ENCODE measurements around the gene LRRC37A2. TPM values are rescaled to one million over a fixed set of nuclear protein-coding genes. Genes with fewer than 3 reads are reported as not detected.
"Not testable (repeated sequence)": the region's sequence is repeated elsewhere in the genome, so short reads cannot be mapped to it uniquely, and the experiment has no call there.

The LRRC37A2 gene
- total RNA-seq, 1 experiment from 2014 or later: 8.3 TPM

DNA sequence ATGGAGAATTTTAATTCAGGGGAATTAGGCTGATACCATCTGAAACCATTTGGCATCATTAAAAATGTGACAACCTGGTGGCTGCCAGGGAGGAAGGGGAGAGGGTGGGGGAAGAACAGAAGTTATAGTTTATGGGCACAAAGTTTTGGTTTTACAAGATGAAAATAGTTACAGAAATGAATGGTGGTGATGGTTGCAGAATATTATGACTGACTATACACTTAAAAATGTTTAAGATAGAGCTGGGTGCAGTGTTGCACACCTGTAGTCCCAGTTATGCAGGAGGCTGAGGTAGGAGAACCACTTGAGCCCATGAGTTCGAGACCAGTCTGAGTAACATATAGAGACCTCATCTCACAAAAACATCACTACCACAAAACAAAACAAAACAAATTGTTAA lies 54.7 kb downstream of the LRRC37A2 start:
- H4K20me1 ChIP-seq (ENCODE audit: low read length); H3K4me2 ChIP-seq (ENCODE audit: low read length); ATAC-seq; H3K9me2 ChIP-seq (replicated peaks; ENCODE audit: low read length); H3F3A ChIP-seq (ENCODE audit: low read length, unreplicated experiment); H3K4me1 ChIP-seq (ENCODE audit: insufficient read depth, low read length); H3K27me3 ChIP-seq (ENCODE audit: low read length); CTCF ChIA-PET; H2AFZ ChIP-seq (ENCODE audit: low read length); H3K4me3 ChIP-seq (ENCODE audit: low read length); POLR2A ChIA-PET (ENCODE audit: unreplicated experiment); H3K9me3 ChIP-seq (ENCODE audit: low read length); H3K36me3 ChIP-seq (ENCODE audit: low read depth, low read length); H3K9ac ChIP-seq (ENCODE audit: low read length); H3K27ac ChIP-seq (ENCODE audit: low read length); BruUV-seq (replicated peaks); DNase-seq; H3K79me2 ChIP-seq (ENCODE audit: low read length); intact Hi-C loops (cut with micrococcal nuclease): not testable (repeated sequence)

DNA sequence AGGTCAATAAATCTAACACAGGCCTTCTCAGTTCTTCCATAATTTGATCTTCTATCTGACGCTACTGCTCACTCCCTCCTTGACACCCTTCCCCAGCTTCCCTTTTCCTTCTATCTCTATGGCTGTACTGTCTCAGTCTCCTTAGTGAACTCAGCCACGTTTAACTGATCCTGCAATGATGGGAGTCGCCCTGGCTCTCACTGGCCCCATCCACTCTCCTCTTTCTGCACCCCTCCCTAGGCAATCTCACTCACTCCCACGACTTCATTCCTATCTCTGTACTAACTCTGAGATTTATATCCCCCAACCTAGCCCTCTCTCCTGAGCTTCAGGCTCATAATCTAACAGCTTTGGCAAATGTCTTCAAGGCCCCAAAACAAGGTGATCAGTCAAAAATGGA lies 59.5 kb downstream of the LRRC37A2 start:
- H2AFZ ChIP-seq (ENCODE audit: low read length); H3K36me3 ChIP-seq (ENCODE audit: low read depth, low read length); H3K4me3 ChIP-seq (ENCODE audit: low read length); H3K27me3 ChIP-seq (ENCODE audit: low read length); H3K9me3 ChIP-seq (ENCODE audit: low read length); POLR2A ChIA-PET (ENCODE audit: unreplicated experiment); H3F3A ChIP-seq (ENCODE audit: low read length, unreplicated experiment); DNase-seq; H3K79me2 ChIP-seq (ENCODE audit: low read length); H4K20me1 ChIP-seq (ENCODE audit: low read length); ATAC-seq; H3K9ac ChIP-seq (ENCODE audit: low read length); H3K9me2 ChIP-seq (replicated peaks; ENCODE audit: low read length); H3K27ac ChIP-seq (ENCODE audit: low read length); CTCF ChIA-PET; H3K4me2 ChIP-seq (ENCODE audit: low read length); H3K4me1 ChIP-seq (ENCODE audit: insufficient read depth, low read length); BruUV-seq (replicated peaks); intact Hi-C loops (cut with micrococcal nuclease): not testable (repeated sequence)

DNA sequence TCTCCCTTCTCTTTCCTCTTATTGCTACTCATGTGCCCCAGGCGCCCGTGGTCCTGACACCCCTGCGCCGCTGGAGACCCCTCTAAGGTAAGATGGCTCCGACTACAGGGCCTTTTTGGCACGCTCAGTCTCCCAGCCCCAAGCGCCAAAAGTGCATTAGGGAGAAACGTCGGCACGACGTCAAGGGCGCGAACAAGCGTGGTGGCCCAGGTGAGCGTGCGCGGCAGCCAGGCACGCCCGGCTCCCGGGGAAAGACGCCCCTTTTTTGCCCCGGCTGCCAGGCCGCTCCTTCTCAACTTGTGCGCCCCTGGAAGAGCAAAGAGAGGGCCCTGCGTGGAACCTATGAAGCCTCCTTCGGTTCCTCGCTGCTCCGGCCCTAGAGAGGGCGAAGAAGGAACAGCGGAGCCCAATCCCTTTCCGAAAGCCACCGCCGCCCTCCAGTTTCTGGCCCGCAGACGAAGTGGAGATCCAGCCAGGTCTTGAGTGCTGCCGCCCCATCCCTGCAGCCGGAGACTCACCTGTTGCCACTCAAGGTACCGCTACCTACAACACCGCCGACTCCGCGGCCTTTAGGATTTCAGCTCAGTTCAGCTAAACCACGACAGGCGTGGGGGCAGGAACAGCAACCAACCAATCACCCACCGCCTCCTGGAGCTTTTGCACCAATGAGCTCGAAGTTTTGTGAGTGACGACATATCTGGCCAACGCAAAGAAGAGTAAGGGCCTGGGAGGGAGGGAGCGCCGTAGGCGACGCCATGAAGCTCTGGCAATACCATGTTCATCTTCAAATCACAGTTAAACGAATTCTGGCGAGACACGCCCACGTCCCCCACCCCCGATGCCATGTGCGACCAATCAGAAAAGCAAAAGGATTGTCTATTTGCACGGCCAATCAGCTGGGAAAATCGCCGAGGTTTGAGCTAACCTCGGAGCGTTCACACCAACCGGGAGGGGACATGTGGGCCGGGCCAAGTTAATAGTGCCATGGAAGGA lies 67.1 kb downstream of the LRRC37A2 start, which contains the start of gene ARL17A:
ARL17A (minus strand) TSS at position 609 of the 993 bp plus-strand sequence. CDS start 3,369 bp downstream, outside the sequence.
- Histone ChIP-seq H2AFZ (ENCODE audit: low read length) (0 out of 2 replicates have a peak within 1 kb of the TSS, but pooled peaks have one; percentile 48), H3K4me2 (ENCODE audit: low read length) (0 out of 2 replicates have a peak within 1 kb of the TSS, but pooled peaks have one; percentile 46)
- intact Hi-C loops (cut with micrococcal nuclease); H3K36me3 ChIP-seq (ENCODE audit: low read depth, low read length); H3F3A ChIP-seq (ENCODE audit: low read length, unreplicated experiment); POLR2A ChIA-PET (ENCODE audit: unreplicated experiment); H3K4me1 ChIP-seq (ENCODE audit: insufficient read depth, low read length); H3K79me2 ChIP-seq (ENCODE audit: low read length); H3K4me3 ChIP-seq (ENCODE audit: low read length); H3K27ac ChIP-seq (ENCODE audit: low read length); H3K9ac ChIP-seq (ENCODE audit: low read length); H4K20me1 ChIP-seq (ENCODE audit: low read length); CTCF ChIA-PET; H3K9me3 ChIP-seq (ENCODE audit: low read length); H3K9me2 ChIP-seq (replicated peaks; ENCODE audit: low read length); DNase-seq; H3K27me3 ChIP-seq (ENCODE audit: low read length): not testable (repeated sequence)
- BruUV-seq (replicated peaks): TSS peak; percentile 76
- peak; percentile 82 for ATAC-seq

DNA sequence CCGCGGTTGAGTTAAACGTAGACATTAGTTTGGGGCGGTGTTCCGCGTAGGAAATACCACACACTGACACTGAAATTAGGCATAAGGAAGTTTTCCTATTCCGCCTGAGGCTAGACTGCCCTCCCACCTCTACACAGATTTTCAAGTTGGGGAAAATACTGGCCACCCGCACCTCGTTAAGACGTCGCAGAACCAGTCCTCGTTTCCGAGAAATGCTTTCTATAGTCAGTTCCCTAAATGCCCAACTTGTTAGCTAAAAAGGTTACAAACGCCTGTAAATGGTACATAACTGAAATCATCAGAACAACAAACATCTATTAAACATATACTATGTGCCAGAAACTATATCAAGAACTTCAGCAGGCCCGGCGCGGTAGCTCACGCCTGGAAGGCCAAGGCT lies 67.8 kb downstream of the LRRC37A2 start:
- H3K27me3 ChIP-seq (ENCODE audit: low read length); H3F3A ChIP-seq (ENCODE audit: low read length, unreplicated experiment); CTCF ChIA-PET; POLR2A ChIA-PET (ENCODE audit: unreplicated experiment); H3K9me2 ChIP-seq (replicated peaks; ENCODE audit: low read length); H3K27ac ChIP-seq (ENCODE audit: low read length); H3K79me2 ChIP-seq (ENCODE audit: low read length); intact Hi-C loops (cut with micrococcal nuclease); DNase-seq; H3K9me3 ChIP-seq (ENCODE audit: low read length); H3K4me3 ChIP-seq (ENCODE audit: low read length); H4K20me1 ChIP-seq (ENCODE audit: low read length); H3K36me3 ChIP-seq (ENCODE audit: low read depth, low read length); H3K9ac ChIP-seq (ENCODE audit: low read length); ATAC-seq; H3K4me1 ChIP-seq (ENCODE audit: insufficient read depth, low read length): not testable (repeated sequence)
- Histone ChIP-seq H3K4me2 (ENCODE audit: low read length) (0 out of 2 replicates have a peak overlapping the region, but pooled peaks have one; percentile 46), H2AFZ (ENCODE audit: low read length) (0 out of 2 replicates have a peak overlapping the region, but pooled peaks have one; percentile 48)
- BruUV-seq (replicated peaks): TSS peak; percentile 86

DNA sequence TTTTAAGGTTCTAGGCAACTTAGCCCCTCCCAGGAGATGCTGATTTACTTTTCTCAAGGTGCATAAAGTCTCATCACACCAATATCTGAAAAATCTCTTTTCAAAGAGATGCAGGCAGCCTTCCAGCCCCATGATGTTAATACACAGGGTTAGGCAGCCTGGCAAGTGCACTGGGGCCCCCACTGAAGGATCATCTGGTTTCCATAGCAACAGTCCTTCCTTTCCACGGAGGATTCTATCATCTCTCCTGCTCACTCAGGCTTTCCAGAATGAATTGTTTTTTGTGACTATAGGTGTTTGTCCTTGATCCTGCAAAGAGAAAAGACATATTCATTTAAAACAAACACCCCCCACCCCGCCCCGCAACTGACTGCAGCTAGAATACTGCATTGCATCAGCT lies 73.2 kb downstream of the LRRC37A2 start:
- H3K36me3 ChIP-seq (ENCODE audit: low read depth, low read length); intact Hi-C loops (cut with micrococcal nuclease); H3K27ac ChIP-seq (ENCODE audit: low read length); H3K4me2 ChIP-seq (ENCODE audit: low read length); H3K4me1 ChIP-seq (ENCODE audit: insufficient read depth, low read length); H4K20me1 ChIP-seq (ENCODE audit: low read length); H3K9me3 ChIP-seq (ENCODE audit: low read length); H3K9me2 ChIP-seq (replicated peaks; ENCODE audit: low read length); POLR2A ChIA-PET (ENCODE audit: unreplicated experiment); CTCF ChIA-PET; H2AFZ ChIP-seq (ENCODE audit: low read length); H3K9ac ChIP-seq (ENCODE audit: low read length); BruUV-seq (replicated peaks); H3K79me2 ChIP-seq (ENCODE audit: low read length); H3K4me3 ChIP-seq (ENCODE audit: low read length); DNase-seq; H3F3A ChIP-seq (ENCODE audit: low read length, unreplicated experiment); H3K27me3 ChIP-seq (ENCODE audit: low read length); ATAC-seq: not testable (repeated sequence)

DNA sequence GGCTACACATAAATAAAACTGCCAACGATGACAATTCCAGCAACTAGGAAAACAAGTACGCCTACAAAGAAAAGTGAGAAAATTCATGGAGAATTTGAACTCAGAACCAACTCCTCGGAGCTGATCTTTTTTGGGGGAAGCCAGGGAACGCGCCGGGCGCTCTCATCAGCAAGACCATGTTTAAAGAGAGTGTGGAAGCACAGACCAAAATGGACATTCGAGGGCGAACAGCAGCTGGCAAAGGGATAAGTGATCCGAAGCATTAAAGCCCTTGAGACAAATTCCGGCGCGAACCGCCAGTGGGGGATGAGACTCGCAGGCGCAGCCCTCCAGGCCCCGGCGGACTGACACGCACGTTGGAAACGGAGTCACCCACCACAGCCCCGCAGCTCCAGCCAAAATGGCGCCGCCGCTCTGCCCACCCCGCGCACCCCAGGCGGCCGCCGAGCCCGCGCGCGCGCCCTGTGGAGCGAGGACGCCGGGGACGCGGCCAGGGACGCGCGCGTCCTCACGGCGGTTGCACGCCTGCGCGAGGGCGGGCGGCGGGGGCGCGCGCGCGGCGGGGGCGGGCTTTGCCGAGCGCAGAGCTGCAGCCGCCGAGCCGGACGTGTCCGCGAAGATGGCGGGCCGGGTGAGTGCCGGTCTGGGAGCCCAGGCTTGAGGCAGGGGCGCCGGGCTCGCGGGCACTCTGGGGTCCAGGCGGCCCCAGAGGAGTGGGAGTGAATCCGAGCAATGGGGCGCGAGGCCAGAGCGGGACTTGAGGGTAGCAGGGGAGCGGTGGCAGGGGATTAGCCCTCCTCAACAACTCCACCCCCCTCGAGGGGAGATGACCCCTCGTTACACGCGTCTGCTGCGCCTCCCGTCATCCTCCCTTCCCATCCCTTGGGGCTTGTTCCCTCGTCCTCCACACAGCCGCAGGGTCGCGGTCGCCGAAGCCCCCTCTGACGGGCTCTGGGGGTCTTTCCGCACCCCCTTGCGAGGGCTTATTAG lies 78.2 kb downstream of the LRRC37A2 start, which contains the start of gene NSF:
NSF (plus strand) TSS at position 513 of the 990 bp plus-strand sequence; CDS start at position 620, 107 bp downstream.
- H3K36me3 ChIP-seq (ENCODE audit: low read depth, low read length); H2AFZ ChIP-seq (ENCODE audit: low read length); H3K4me3 ChIP-seq (ENCODE audit: low read length); intact Hi-C loops (cut with micrococcal nuclease); H4K20me1 ChIP-seq (ENCODE audit: low read length); POLR2A ChIA-PET (ENCODE audit: unreplicated experiment); H3K27me3 ChIP-seq (ENCODE audit: low read length); H3K9me2 ChIP-seq (replicated peaks; ENCODE audit: low read length); CTCF ChIA-PET; H3K4me1 ChIP-seq (ENCODE audit: insufficient read depth, low read length); DNase-seq; H3F3A ChIP-seq (ENCODE audit: low read length, unreplicated experiment); H3K27ac ChIP-seq (ENCODE audit: low read length); H3K9ac ChIP-seq (ENCODE audit: low read length); H3K4me2 ChIP-seq (ENCODE audit: low read length); H3K9me3 ChIP-seq (ENCODE audit: low read length); H3K79me2 ChIP-seq (ENCODE audit: low read length): not testable (repeated sequence)
- peak; percentile 90 for ATAC-seq
- BruUV-seq (replicated peaks): TSS peak; percentile 72
